Endothelial cell of umbilical vein (primary cell): Measurements from ENCODE around the gene OR52B6. TPM values are rescaled to one million over a fixed set of nuclear protein-coding genes. Genes with fewer than 3 reads are reported as not detected.

Experiments used
- BruUV-seq: library from RNA; stranded (reverse); fragments of 400-500 nt; replicated peaks from 2 replicates; lab custom pipeline; 2021; lab: Mats Ljungman, UMichigan
- CTCF ChIA-PET: fragments of 300-600, 350-600 bp; sonication (Branson Sonifier 250); formaldehyde crosslinking; loops from one replicate; lab custom pipeline; 2021; ENCODE audit warnings: antibody characterized with exemption, inconsistent platforms; lab: Charles Lee
- POLR2A ChIA-PET: fragments of 300-600, 350-600 bp; sonication (Branson Sonifier 250); formaldehyde crosslinking; loops from one replicate; lab custom pipeline; 2021; ENCODE audit warnings: antibody characterized with exemption, inconsistent platforms; lab: Charles Lee
- DNase-seq: peaks from one replicate; pipeline ENCODE4 v3.0.0-alpha.2; 2011; ENCODE audit warnings: low read depth, low spot score
- FAIRE-seq: peaks from 2 replicates; lab custom pipeline; 2011; peaks lifted over from hg19 to GRCh38; lab: Jason Lieb, UNC
- H2AFZ ChIP-seq: 2 replicates; pipeline ENCODE4 v1.6.0; 2012; ENCODE audit warnings: low read depth, low read length, control low read depth, inconsistent platforms
- H3K27ac ChIP-seq: 2 replicates; pipeline ENCODE4 v1.5.1; 2011; ENCODE audit warnings: low read depth, mild to moderate bottlenecking, control low read depth, low read length, moderate library complexity; ENCODE audit not compliant: insufficient read depth
- H3K27me3 ChIP-seq, 2 experiments: 2 replicates each; pipeline versions ENCODE4 v1.6.0 to v1.6.1; 2011; ENCODE audit warnings: low read length in 2 of 2, mixed read lengths in 1 of 2; ENCODE audit not compliant: control insufficient read depth in 2 of 2, insufficient read depth in 2 of 2
- H3K36me3 ChIP-seq, 2 experiments: 2 replicates in 1 of 2; 3 replicates in 1 of 2; pipeline ENCODE4 v1.5.1; 2011; ENCODE audit warnings: low read length in 2 of 2, mild to moderate bottlenecking in 1 of 2, moderate library complexity in 1 of 2; ENCODE audit not compliant: control insufficient read depth in 2 of 2, insufficient read depth in 2 of 2; ENCODE audit errors: extremely low read depth in 1 of 2
- H3K4me1 ChIP-seq: 3 replicates; pipeline ENCODE4 v1.5.1; 2011; ENCODE audit warnings: mild to moderate bottlenecking, low read length; ENCODE audit not compliant: control insufficient read depth, insufficient read depth; ENCODE audit errors: extremely low read depth
- H3K4me2 ChIP-seq: 2 replicates; pipeline ENCODE4 v1.6.1; 2011; ENCODE audit warnings: low read length, control low read depth, mixed read lengths; ENCODE audit not compliant: insufficient read depth
- H3K4me3 ChIP-seq, 3 experiments: fragments of 200-600 bp in 1 of 3; sonication (generic), shearing (Covaris generic) in 1 of 3; replicated peaks in 1 of 3; 2 replicates each; pipeline ENCODE4 v1.5.1; 2011 to 2016; ENCODE audit warnings: control low read depth in 3 of 3, low read length in 3 of 3, mild to moderate bottlenecking in 2 of 3, inconsistent platforms in 1 of 3, low read depth in 1 of 3, moderate library complexity in 1 of 3; ENCODE audit not compliant: insufficient read depth in 1 of 3
- H3K79me2 ChIP-seq: 2 replicates; pipeline ENCODE4 v1.6.0; 2012; ENCODE audit warnings: low read length, inconsistent platforms; ENCODE audit not compliant: control insufficient read depth, insufficient read depth
- H3K9ac ChIP-seq: replicated peaks from 2 replicates; pipeline ENCODE3; 2011; ENCODE audit warnings: low read length, control low read depth; ENCODE audit not compliant: insufficient read depth; ENCODE audit errors: extremely low read depth
- H3K9me1 ChIP-seq: replicated peaks from 3 replicates; pipeline ENCODE4 v1.6.0; 2011; ENCODE audit warnings: mild to moderate bottlenecking, low read length; ENCODE audit not compliant: control insufficient read depth, insufficient read depth; ENCODE audit errors: extremely low read depth
- H3K9me3 ChIP-seq: replicated peaks from 2 replicates; pipeline ENCODE4 v1.5.1; 2012; ENCODE audit warnings: low read length, inconsistent platforms; ENCODE audit not compliant: control insufficient read depth, insufficient read depth
- H4K20me1 ChIP-seq: replicated peaks from 2 replicates; pipeline ENCODE3; 2011; ENCODE audit warnings: mild to moderate bottlenecking, low read length; ENCODE audit not compliant: control insufficient read depth, insufficient read depth; ENCODE audit errors: extremely low read depth
- CTCF ChIP-seq, 2 donors: IDR thresholded peaks; 1 replicate in 1 of 2; 2 replicates in 1 of 2; pipeline ENCODE4 v1.5.1; 2011; ENCODE audit warnings: low read length in 2 of 2, mild to moderate bottlenecking in 2 of 2, moderate library complexity in 2 of 2, control low read depth in 1 of 2, inconsistent platforms in 1 of 2, low read depth in 1 of 2; ENCODE audit not compliant: insufficient read depth in 1 of 2; ENCODE audit errors: extremely low read depth in 1 of 2
- EZH2 ChIP-seq: IDR thresholded peaks from 2 replicates; pipeline ENCODE4 v1.6.1; 2012; ENCODE audit warnings: borderline replicate concordance, low read depth, mild to moderate bottlenecking, moderate library complexity, low read length, inconsistent platforms; ENCODE audit not compliant: severe bottlenecking
- JUN ChIP-seq: IDR thresholded peaks from 2 replicates; pipeline ENCODE4 v1.6.1; 2011; ENCODE audit warnings: borderline replicate concordance, low read depth; ENCODE audit not compliant: insufficient read length, insufficient read depth
- MYC ChIP-seq: IDR thresholded peaks from one replicate; pipeline ENCODE4 v1.6.1; 2011; ENCODE audit warnings: mild to moderate bottlenecking, low read depth, low read length
- POLR2A ChIP-seq: IDR thresholded peaks from 2 replicates; pipeline ENCODE4 v1.6.1; 2012; ENCODE audit warnings: low read depth, mild to moderate bottlenecking, control low read depth, low read length
- POLR2AphosphoS5 ChIP-seq: IDR thresholded peaks from 2 replicates; pipeline ENCODE4 v1.6.1; 2012; ENCODE audit warnings: low read depth, mild to moderate bottlenecking, control low read depth, low read length, moderate library complexity; ENCODE audit not compliant: insufficient read depth
- dilution Hi-C: fragments of 300-500 bp; cut with MboI; formaldehyde crosslinking; loops from one replicate; pipeline ENCODE4 v1.15.0; 2019; ENCODE audit warnings: low sequenced_read_pairs; ENCODE audit not compliant: extremely low pct_ligation_motif_present
- intact Hi-C: fragments of 100-400 bp; cut with micrococcal nuclease; formaldehyde crosslinking; loops from one replicate; pipeline ENCODE4 v1.10.0; 2022
- polyA plus RNA-seq, 4 experiments: library from polyadenylated mRNA; depleted of rRNA in 3 of 4; stranded (reverse) in 3 of 4; unstranded in 1 of 4; fragments of >200 nt; gene quantifications; 2 replicates each; pipeline versions ENCODE4 v1.2.1 to v1.2.3, GENCODE V29; 2011 to 2012; ENCODE audit warnings: missing spikeins in 1 of 4
- total RNA-seq: library from RNA; stranded (reverse); gene quantifications from 2 replicates; pipeline ENCODE4 v1.2.3, GENCODE V29; 2021

Gene OR52B6
- total and polyA plus RNA-seq, 2 donors (not counting 3 experiments of a cell fraction or from before 2014, with no cell fraction given) = not detected

GRCh38 chr11:5531053-5531831, 49.4 kb upstream of the OR52B6 start:
- POLR2A ChIA-PET = no interaction called here
- CTCF ChIA-PET = no interaction called here
- Histone ChIP-seq H3K79me2 (no peaks in the 10 kb centered on the region), H3K4me2 (no peak overlapping the region), H3K27ac (no peak overlapping the region), H3K9ac (no peak overlapping the region), H4K20me1 (no peaks in the 10 kb centered on the region), H3K9me1 (no peaks in the 10 kb centered on the region), H3K9me3 (no peaks in the 10 kb centered on the region), H3K4me1 (no peaks in the 10 kb centered on the region), H3K27me3 (no peaks in the 10 kb centered on the region), H2AFZ (no peak overlapping the region), H3K4me3 (no peak overlapping the region), H3K36me3 (no peaks in the 10 kb centered on the region)
- dilution Hi-C loops (no loop called here), intact Hi-C loops (no loop called here)
- no TSS peak for BruUV-seq
- FAIRE-seq (no peak), DNase-seq (no peak)
- TF ChIP-seq CTCF (IDR thresholded peaks at IDR 0.05; ENCODE audit: extremely low read depth in 1 of 2, insufficient read depth in 1 of 2, low read depth in 1 of 2, low read length in 2 of 2) (no peak), MYC (no peak), POLR2A (no peak), EZH2 (no peak), POLR2AphosphoS5 (no peak), JUN (no peak)
